Measurements from ENCODE around the gene C11orf24. TPM values are rescaled to one million over a fixed set of nuclear protein-coding genes. Genes with fewer than 3 reads are reported as not detected.

Gene C11orf24
- total and polyA plus RNA-seq, 10 of the 15 experiments (the other 5 are each of a cell fraction or from before 2014, with no cell fraction given): 4.3 to 104 (median 41.4) TPM

GRCh38 chr11:68297812-68298658 lies 26.3 kb upstream of the C11orf24 start (continued):
- TF ChIP-seq, protein P1, sequence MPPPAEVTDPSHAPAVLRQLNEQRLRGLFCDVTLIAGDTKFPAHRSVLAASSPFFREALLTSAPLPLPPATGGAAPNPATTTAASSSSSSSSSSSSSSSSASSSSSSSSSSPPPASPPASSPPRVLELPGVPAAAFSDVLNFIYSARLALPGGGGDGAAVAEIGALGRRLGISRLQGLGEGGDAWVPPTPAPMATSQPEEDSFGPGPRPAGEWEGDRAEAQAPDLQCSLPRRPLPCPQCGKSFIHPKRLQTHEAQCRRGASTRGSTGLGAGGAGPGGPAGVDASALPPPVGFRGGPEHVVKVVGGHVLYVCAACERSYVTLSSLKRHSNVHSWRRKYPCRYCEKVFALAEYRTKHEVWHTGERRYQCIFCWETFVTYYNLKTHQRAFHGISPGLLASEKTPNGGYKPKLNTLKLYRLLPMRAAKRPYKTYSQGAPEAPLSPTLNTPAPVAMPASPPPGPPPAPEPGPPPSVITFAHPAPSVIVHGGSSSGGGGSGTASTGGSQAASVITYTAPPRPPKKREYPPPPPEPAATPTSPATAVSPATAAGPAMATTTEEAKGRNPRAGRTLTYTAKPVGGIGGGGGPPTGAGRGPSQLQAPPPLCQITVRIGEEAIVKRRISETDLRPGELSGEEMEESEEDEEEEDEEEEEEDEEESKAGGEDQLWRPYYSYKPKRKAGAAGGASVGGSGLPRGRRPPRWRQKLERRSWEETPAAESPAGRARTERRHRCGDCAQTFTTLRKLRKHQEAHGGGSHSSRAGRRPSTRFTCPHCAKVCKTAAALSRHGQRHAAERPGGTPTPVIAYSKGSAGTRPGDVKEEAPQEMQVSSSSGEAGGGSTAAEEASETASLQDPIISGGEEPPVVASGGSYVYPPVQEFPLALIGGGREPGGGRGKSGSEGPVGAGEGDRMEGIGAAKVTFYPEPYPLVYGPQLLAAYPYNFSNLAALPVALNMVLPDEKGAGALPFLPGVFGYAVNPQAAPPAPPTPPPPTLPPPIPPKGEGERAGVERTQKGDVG (CRISPR knock-in tag; IDR thresholded peaks at IDR 0.05): no peak
- TF ChIP-seq TCF3 (IDR thresholded peaks at IDR 0.05; ENCODE audit: borderline replicate concordance, insufficient read depth, low read depth, low read length) (no peak), ZBTB40 (IDR thresholded peaks at IDR 0.05; ENCODE audit: borderline replicate concordance) (no peak), SMARCA5 (IDR thresholded peaks at IDR 0.05) (peak; percentile 76), POLR2AphosphoS5 (IDR thresholded peaks at IDR 0.05; ENCODE audit: low read length) (no peak), NKRF (conservative IDR thresholded peaks at IDR 0.05) (no peak), GATAD2B (conservative IDR thresholded peaks at IDR 0.05; ENCODE audit: low read depth) (0 out of 2 replicates have a peak, but pooled peaks have one; percentile 27), NFXL1 (IDR thresholded peaks at IDR 0.05; ENCODE audit: borderline replicate concordance) (no peak), KDM1A (IDR thresholded peaks at IDR 0.05; ENCODE audit: borderline replicate concordance) (no peak), SREBF2 (IDR thresholded peaks at IDR 0.05; ENCODE audit: low read length) (no peak), RB1 (IDR thresholded peaks at IDR 0.05; ENCODE audit: borderline replicate concordance) (peak; percentile 71; the same call in 1 of the 2 replicates), TARDBP (IDR thresholded peaks at IDR 0.05; ENCODE audit: borderline replicate concordance) (no peak), HDAC2 (IDR thresholded peaks at IDR 0.05) (no peak), TCF12 (IDR thresholded peaks at IDR 0.05; ENCODE audit: low read depth, low read length) (0 out of 2 replicates have a peak, but pooled peaks have one; percentile 25), CBX5 (IDR thresholded peaks at IDR 0.05; ENCODE audit: low read depth) (no peak), STAT1 (conservative IDR thresholded peaks at IDR 0.05) (peak; percentile 56; the same call in 1 of the 2 replicates), SMC3 (IDR thresholded peaks at IDR 0.05; ENCODE audit: borderline replicate concordance, low read length) (peak; percentile 99)
- TF ChIP-seq, protein P2, sequence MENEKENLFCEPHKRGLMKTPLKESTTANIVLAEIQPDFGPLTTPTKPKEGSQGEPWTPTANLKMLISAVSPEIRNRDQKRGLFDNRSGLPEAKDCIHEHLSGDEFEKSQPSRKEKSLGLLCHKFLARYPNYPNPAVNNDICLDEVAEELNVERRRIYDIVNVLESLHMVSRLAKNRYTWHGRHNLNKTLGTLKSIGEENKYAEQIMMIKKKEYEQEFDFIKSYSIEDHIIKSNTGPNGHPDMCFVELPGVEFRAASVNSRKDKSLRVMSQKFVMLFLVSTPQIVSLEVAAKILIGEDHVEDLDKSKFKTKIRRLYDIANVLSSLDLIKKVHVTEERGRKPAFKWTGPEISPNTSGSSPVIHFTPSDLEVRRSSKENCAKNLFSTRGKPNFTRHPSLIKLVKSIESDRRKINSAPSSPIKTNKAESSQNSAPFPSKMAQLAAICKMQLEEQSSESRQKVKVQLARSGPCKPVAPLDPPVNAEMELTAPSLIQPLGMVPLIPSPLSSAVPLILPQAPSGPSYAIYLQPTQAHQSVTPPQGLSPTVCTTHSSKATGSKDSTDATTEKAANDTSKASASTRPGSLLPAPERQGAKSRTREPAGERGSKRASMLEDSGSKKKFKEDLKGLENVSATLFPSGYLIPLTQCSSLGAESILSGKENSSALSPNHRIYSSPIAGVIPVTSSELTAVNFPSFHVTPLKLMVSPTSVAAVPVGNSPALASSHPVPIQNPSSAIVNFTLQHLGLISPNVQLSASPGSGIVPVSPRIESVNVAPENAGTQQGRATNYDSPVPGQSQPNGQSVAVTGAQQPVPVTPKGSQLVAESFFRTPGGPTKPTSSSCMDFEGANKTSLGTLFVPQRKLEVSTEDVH (IDR thresholded peaks at IDR 0.05; ENCODE audit: low read depth, partially characterized antibody): no peak
